HUES64 (cell line): ENCODE measurements around the gene PLXNB2.

Experiments
- H3K27ac ChIP-seq: 2 replicates; pipeline ENCODE4 v1.7.0; 2013; ENCODE audit warnings: low read depth, low read length, inconsistent platforms
- H3K27me3 ChIP-seq: 2 replicates; pipeline ENCODE4 v1.6.1; 2013; ENCODE audit warnings: mild to moderate bottlenecking, low read length; ENCODE audit not compliant: insufficient read depth
- H3K36me3 ChIP-seq: 2 replicates; pipeline ENCODE4 v1.6.1; 2013; ENCODE audit warnings: mild to moderate bottlenecking, low read length; ENCODE audit not compliant: insufficient read depth
- H3K4me1 ChIP-seq: 2 replicates; pipeline ENCODE4 v1.6.1; 2013; ENCODE audit warnings: mild to moderate bottlenecking, low read length, moderate library complexity; ENCODE audit not compliant: insufficient read depth
- H3K4me3 ChIP-seq: 2 replicates; pipeline ENCODE4 v1.5.1; 2013; ENCODE audit warnings: mild to moderate bottlenecking, low read length, moderate library complexity
- H3K9ac ChIP-seq: 2 replicates; pipeline ENCODE4 v1.6.1; 2013; ENCODE audit warnings: mild to moderate bottlenecking, low read depth, low read length
- H3K9me3 ChIP-seq: 2 replicates; pipeline ENCODE4 v1.6.1; 2013; ENCODE audit warnings: low read depth, low read length; ENCODE audit not compliant: insufficient read depth
- WGBS: fragments of 150-250, 120-280 bp; methylation state at CpG from one replicate; pipeline ENCODE4 v1.1.7; 2013; ENCODE audit warnings: missing lambda C conversion rate; 5-methylcytosine and 5-hydroxymethylcytosine counted together

Gene PLXNB2

GRCh38 chr22:50317178-50317577 lies 9.7 kb upstream of the PLXNB2 start:
- Histone ChIP-seq H3K27ac (no peak overlapping the region), H3K27me3 (no peaks in the 10 kb centered on the region), H3K9ac (no peak overlapping the region), H3K4me1 (no peaks in the 10 kb centered on the region; the same call in 1 of the 2 replicates), H3K9me3 (no peaks in the 10 kb centered on the region), H3K36me3 (no peaks in the 10 kb centered on the region), H3K4me3 (no peak overlapping the region)
- WGBS, result 93% methylated on average over 9 of the region's 9 CpGs

GRCh38 chr22:50316114-50317065 lies 8.9 kb upstream of the PLXNB2 start:
- H3K27ac ChIP-seq, result no peak overlapping the region
- 92% methylated on average over 28 of the region's 45 CpGs for WGBS
- no peaks in the 10 kb centered on the region for H3K9me3 ChIP-seq
- no peaks in the 10 kb centered on the region; the same call in 1 of the 2 replicates for H3K4me1 ChIP-seq
- no peaks in the 10 kb centered on the region for H3K36me3 ChIP-seq
- no peaks in the 10 kb centered on the region for H3K27me3 ChIP-seq
- H3K4me3 ChIP-seq, result no peak overlapping the region
- H3K9ac ChIP-seq, result no peak overlapping the region

DNA sequence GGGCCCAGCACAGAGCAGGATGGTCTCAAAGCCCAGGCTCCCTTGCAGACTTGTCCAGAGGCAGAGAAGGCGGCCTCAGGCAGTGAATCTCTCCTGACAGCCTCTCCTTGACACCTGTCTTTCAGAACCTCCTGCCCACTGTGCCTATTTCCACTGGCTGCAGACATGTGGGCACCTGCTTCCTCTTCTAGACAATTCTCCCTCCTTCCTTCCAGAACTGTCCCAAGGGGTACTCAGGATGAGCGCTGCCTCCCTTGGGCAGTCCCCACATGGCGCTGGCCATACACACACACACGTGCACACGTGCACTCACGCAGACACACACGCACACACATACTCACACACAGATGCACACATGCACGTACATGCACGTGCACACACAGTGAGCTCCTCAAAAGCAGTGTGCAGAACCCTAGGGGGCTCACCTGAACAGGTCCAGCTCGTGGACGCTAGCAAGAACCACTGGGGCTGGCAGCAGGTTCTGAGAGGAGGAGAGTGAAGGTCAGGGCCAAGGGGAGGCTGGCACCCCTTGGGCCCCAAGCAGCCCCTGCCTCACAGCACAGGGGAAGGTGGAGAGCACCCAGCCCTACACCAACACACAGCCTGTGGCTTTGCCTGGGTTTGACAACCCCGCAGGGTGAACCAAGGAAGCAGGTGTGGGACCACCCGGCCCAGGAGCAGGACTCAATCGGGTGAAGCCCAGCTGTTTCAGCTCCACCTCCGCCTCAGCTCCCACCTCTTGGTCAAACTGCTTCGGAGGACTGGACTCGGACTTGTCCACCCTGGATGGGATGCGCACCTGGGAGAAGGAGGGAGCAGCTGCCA lies 8.1 kb upstream of the PLXNB2 start:
- 92% methylated on average over 18 of the region's 18 CpGs for WGBS
- Histone ChIP-seq H3K4me1 (no peaks in the 10 kb centered on the region; the same call in 1 of the 2 replicates), H3K27ac (no peak overlapping the region), H3K27me3 (no peaks in the 10 kb centered on the region), H3K9ac (no peak overlapping the region), H3K4me3 (no peak overlapping the region), H3K9me3 (no peaks in the 10 kb centered on the region), H3K36me3 (no peaks in the 10 kb centered on the region)

- Histone ChIP-seq H3K36me3 (no peaks in the 10 kb centered on the region), H3K27me3 (no peaks in the 10 kb centered on the region), H3K27ac (no peak overlapping the region), H3K9ac (no peak overlapping the region), H3K4me1 (no peaks in the 10 kb centered on the region; the same call in 1 of the 2 replicates), H3K4me3 (no peak overlapping the region), H3K9me3 (no peaks in the 10 kb centered on the region)
- 60% methylated on average over 33 of the region's 33 CpGs for WGBS
These were observed 7.2 kb upstream of the PLXNB2 start for GRCh38 chr22:50314455-50315288.

GRCh38 chr22:50314081-50314454 lies 6.6 kb upstream of the PLXNB2 start:
- Histone ChIP-seq H3K9ac (no peak overlapping the region), H3K27me3 (no peaks in the 10 kb centered on the region), H3K4me3 (no peak overlapping the region), H3K36me3 (no peaks in the 10 kb centered on the region), H3K4me1 (peaks cover under 1% of the 10 kb centered on the region; the same call in 1 of the 2 replicates), H3K27ac (no peak overlapping the region), H3K9me3 (no peaks in the 10 kb centered on the region)
- 86% methylated on average over 14 of the region's 14 CpGs for WGBS

GRCh38 chr22:50313600-50313999 lies 6.2 kb upstream of the PLXNB2 start:
- Histone ChIP-seq H3K4me1 (peaks cover 5% of the 10 kb centered on the region), H3K4me3 (no peak overlapping the region), H3K36me3 (no peaks in the 10 kb centered on the region), H3K27ac (no peak overlapping the region), H3K9ac (no peak overlapping the region), H3K27me3 (no peaks in the 10 kb centered on the region), H3K9me3 (no peaks in the 10 kb centered on the region)
- 87% methylated on average over 16 of the region's 17 CpGs for WGBS

DNA sequence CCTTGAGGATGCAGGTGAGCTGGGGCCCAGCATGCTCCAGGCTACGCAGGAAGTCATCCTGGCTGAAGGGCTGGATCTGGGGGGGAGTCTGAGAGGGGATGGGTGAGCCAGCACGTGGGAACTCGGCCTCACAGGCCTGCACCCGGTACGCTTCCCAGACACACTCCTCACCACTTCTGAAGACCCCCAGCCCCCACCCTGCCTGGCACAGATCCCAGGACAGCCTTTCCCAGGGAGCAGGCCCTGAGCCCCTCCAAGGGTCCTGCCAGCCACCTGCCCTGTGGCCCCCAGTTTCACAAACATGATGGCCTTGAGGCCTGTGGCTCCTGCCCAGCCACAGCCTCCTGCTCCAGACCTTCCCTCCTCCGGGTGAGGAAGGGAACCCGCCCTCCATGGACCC lies 5.6 kb upstream of the PLXNB2 start:
- peaks cover 8% of the 10 kb centered on the region for H3K4me1 ChIP-seq
- no peak overlapping the region for H3K4me3 ChIP-seq
- 86% methylated on average over 7 of the region's 7 CpGs for WGBS

GRCh38 chr22:50312371-50312770 lies 4.9 kb upstream of the PLXNB2 start:
- peaks cover 8% of the 10 kb centered on the region for H3K4me1 ChIP-seq
- WGBS, result 93% methylated on average over 11 of the region's 12 CpGs

More for the DNA sequence above, 5.6 kb upstream of the PLXNB2 start:
- Histone ChIP-seq H3K9me3 (no peaks in the 10 kb centered on the region), H3K27ac (no peak overlapping the region), H3K27me3 (no peaks in the 10 kb centered on the region), H3K36me3 (no peaks in the 10 kb centered on the region), H3K9ac (no peak overlapping the region)

DNA sequence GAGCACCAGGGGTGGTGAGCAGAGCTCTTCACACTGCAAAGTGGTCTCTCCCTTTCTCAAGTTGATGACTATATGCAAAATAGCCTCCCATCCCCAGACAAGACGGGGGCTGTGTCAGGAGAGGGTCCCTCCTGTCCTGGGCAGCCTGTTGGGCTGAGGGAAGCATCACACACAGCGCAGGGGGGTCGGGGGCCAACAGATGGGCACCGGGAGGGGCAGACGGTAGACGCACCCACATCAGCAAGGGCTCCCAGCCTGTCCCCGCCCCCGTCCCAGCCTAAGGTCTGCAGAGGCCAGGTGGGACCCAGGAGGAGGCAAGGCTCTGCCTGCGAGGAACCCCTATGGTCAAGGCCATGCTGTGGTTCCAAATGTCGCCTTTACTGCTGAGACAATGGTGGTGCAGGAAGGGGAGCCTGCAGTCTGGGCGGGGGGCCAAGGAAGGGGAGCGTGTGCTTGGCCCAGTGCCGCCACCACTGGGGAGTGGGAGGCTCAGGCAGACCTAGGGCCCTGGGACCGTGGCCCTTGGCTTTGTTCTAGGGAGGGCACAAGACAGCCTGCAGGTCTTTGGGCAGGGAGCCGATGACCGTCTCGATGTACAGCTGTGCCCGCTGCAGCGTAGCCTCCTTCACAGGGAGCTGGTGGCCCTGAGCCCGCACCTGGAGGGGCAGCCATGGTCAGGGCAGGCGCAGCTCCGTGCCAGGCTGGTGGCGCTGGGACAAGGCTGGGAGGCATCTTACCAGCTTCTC lies 4.3 kb upstream of the PLXNB2 start:
- Histone ChIP-seq H3K27me3 (peaks cover 2% of the 10 kb centered on the region; the same call in 1 of the 2 replicates), H3K4me1 (peaks cover 8% of the 10 kb centered on the region), H3K4me3 (no peak overlapping the region), H3K36me3 (no peaks in the 10 kb centered on the region), H3K9me3 (no peaks in the 10 kb centered on the region), H3K27ac (no peak overlapping the region), H3K9ac (no peak overlapping the region)
- 88% methylated on average over 23 of the region's 23 CpGs for WGBS

More at GRCh38 chr22:50312371-50312770, 4.9 kb upstream of the PLXNB2 start:
- H3K27ac ChIP-seq, result no peak overlapping the region
- no peaks in the 10 kb centered on the region for H3K9me3 ChIP-seq
- no peak overlapping the region for H3K4me3 ChIP-seq
- no peak overlapping the region for H3K9ac ChIP-seq
- H3K27me3 ChIP-seq, result no peaks in the 10 kb centered on the region
- no peaks in the 10 kb centered on the region for H3K36me3 ChIP-seq

- H3K36me3 ChIP-seq, result no peaks in the 10 kb centered on the region
- H3K27ac ChIP-seq, result no peak overlapping the region
These were observed 3.6 kb upstream of the PLXNB2 start for GRCh38 chr22:50310949-50311444.

More at GRCh38 chr22:50310949-50311444, 3.6 kb upstream of the PLXNB2 start:
- Histone ChIP-seq H3K4me1 (peaks cover 11% of the 10 kb centered on the region), H3K27me3 (peaks cover 7% of the 10 kb centered on the region; the same call in 1 of the 2 replicates), H3K9ac (no peak overlapping the region), H3K4me3 (no peak overlapping the region), H3K9me3 (no peaks in the 10 kb centered on the region)
- WGBS, result 91% methylated on average over 16 of the region's 16 CpGs
